Panc1 (cell line): ENCODE measurements around the gene DNAAF3. TPM values are rescaled to one million over a fixed set of nuclear protein-coding genes. Genes with fewer than 3 reads are reported as not detected.

Experiments used
- ATAC-seq: fragments of 200-7000 bp; cut with Tn5 transposase; 2 replicates; pipeline ENCODE4 v1.9.1; 2020; ENCODE audit warnings: mild to moderate bottlenecking, moderate library complexity
- BruUV-seq: library from RNA; stranded (reverse); fragments of 400-500 nt; replicated peaks from 2 replicates; lab custom pipeline; 2021; lab: Mats Ljungman, UMichigan
- CTCF ChIA-PET: fragments of 300-600 bp; sonication (Branson Sonifier 250); formaldehyde crosslinking; loops from one replicate; lab custom pipeline; 2022; ENCODE audit warnings: antibody characterized with exemption; lab: Charles Lee
- POLR2A ChIA-PET: fragments of 300-600 bp; sonication (Branson Sonifier 250); formaldehyde crosslinking; loops from one replicate; lab custom pipeline; 2022; ENCODE audit warnings: antibody characterized with exemption; lab: Charles Lee
- DNase-seq: peaks from one replicate; pipeline ENCODE4 v3.0.0-alpha.2; 2010; ENCODE audit warnings: low read depth, low spot score
- H3K27ac ChIP-seq: 2 replicates; pipeline ENCODE4 v1.5.1; 2011; ENCODE audit warnings: mild to moderate bottlenecking, low read length, inconsistent platforms
- H3K27me3 ChIP-seq: fragments of 200-500 bp; sonication (Bioruptor generic); 2 replicates; pipeline ENCODE4 v1.6.0; 2014; ENCODE audit warnings: low read length, inconsistent platforms; ENCODE audit not compliant: control insufficient read depth, insufficient read depth
- H3K36me3 ChIP-seq: fragments of 200-500 bp; sonication (Bioruptor generic); 2 replicates; pipeline ENCODE4 v1.5.1; 2014; ENCODE audit warnings: inconsistent platforms, mild to moderate bottlenecking, low read length, moderate library complexity; ENCODE audit not compliant: control insufficient read depth, insufficient read depth
- H3K4me1 ChIP-seq: 2 replicates; pipeline ENCODE4 v1.5.1; 2011; ENCODE audit warnings: inconsistent platforms, mild to moderate bottlenecking, low read length, moderate library complexity; ENCODE audit not compliant: control insufficient read depth, insufficient read depth
- H3K4me3 ChIP-seq, 2 experiments: 2 replicates each; pipeline ENCODE4 v1.5.1; 2011 to 2012; ENCODE audit warnings: low read depth in 2 of 2, low read length in 2 of 2, mild to moderate bottlenecking in 2 of 2, inconsistent platforms in 1 of 2, moderate library complexity in 1 of 2
- H3K9me3 ChIP-seq: fragments of 200-500 bp; sonication (Bioruptor generic); 2 replicates; pipeline ENCODE4 v1.5.1; 2014; ENCODE audit warnings: low read depth, mild to moderate bottlenecking, inconsistent platforms, low read length, moderate library complexity; ENCODE audit not compliant: control insufficient read depth, insufficient read depth
- POLR2AphosphoS5 ChIP-seq: IDR thresholded peaks from 2 replicates; pipeline ENCODE4 v1.6.1; 2012; ENCODE audit warnings: mild to moderate bottlenecking, low read depth, low read length, moderate library complexity
- SIN3A ChIP-seq: IDR thresholded peaks from 2 replicates; pipeline ENCODE4 v1.6.1; 2012; ENCODE audit warnings: low read depth, mild to moderate bottlenecking, low read length, moderate library complexity, borderline replicate concordance; ENCODE audit not compliant: insufficient read depth
- TCF7L2 ChIP-seq: IDR thresholded peaks from 2 replicates; pipeline ENCODE4 v1.6.1; 2011; ENCODE audit warnings: mild to moderate bottlenecking, low read depth, low read length, inconsistent platforms
- in situ Hi-C: cut with HindIII; loops from 2 replicates; pipeline ENCODE4 v1.10.0; 2016; ENCODE audit warnings: low sequenced_read_pairs, low pct_unique_long_range_greater_than_20kb
- intact Hi-C: fragments of 100-400 bp; cut with micrococcal nuclease; formaldehyde crosslinking; loops from one replicate; pipeline ENCODE4 v1.10.0; 2022; ENCODE audit not compliant: unreplicated experiment
- total RNA-seq: library from RNA; stranded (reverse); gene quantifications from one replicate; pipeline ENCODE4 v1.2.1, GENCODE V29; 2021; ENCODE audit not compliant: unreplicated experiment
- TF ChIP-seq, protein P1 (sequence below): fragments of 450-650 bp; IDR thresholded peaks from 2 replicates; pipeline ENCODE4 v1.5.1; 2017; ENCODE audit warnings: mild to moderate bottlenecking
- TF ChIP-seq, protein P2 (sequence below), 2 experiments: IDR thresholded peaks; 2 replicates each; pipeline ENCODE4 v1.6.1; 2011 to 2012; ENCODE audit warnings: low read depth in 2 of 2, control low read depth in 1 of 2, low read length in 1 of 2, mild to moderate bottlenecking in 1 of 2, moderate library complexity in 1 of 2; ENCODE audit not compliant: insufficient read depth in 1 of 2

The DNAAF3 gene
- total RNA-seq, 1 experiment from 2014 or later, result 12.4 TPM

DNA sequence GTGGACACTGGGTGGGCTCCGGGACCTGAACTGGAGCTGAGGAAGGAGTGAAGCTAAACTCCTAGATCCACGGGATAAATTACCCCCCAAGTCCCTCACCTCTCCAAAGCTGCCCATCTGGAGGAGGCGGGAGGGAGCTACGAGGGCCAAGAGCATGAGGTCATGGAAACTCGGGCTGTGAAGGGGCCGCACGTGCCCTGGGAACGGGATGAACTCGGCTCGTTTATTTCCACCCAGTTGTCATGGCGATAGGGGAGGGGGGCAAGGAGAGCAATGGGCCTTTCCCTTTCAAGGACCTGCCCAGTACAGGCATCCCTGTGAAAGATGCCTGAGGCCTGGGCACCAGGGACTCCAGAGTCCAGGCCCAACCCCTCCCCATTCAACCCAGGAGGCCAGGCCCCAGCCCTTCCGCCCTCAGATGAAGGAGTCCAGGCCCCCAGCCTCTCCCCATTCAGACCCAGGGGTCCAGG is 52.8 kb downstream of the DNAAF3 start:
- no peaks in the 10 kb centered on the region; the same call in 1 of the 2 replicates for H3K36me3 ChIP-seq
- H3K27me3 ChIP-seq, result no peaks in the 10 kb centered on the region
- BruUV-seq, result TSS peak; percentile 54
- CTCF ChIA-PET, result no interaction called here
- no peak for ATAC-seq
- no peak overlapping the region; the same call in 1 of the 2 replicates for H3K27ac ChIP-seq
- no peak overlapping the region for H3K4me3 ChIP-seq
- H3K9me3 ChIP-seq, result no peaks in the 10 kb centered on the region
- H3K4me1 ChIP-seq, result peaks cover 34% of the 10 kb centered on the region
- DNase-seq, result no peak
- intact Hi-C loops, result no loop called here
- POLR2A ChIA-PET, result no interaction called here
- no peak for TF ChIP-seq SIN3A
- TF ChIP-seq, protein P1, sequence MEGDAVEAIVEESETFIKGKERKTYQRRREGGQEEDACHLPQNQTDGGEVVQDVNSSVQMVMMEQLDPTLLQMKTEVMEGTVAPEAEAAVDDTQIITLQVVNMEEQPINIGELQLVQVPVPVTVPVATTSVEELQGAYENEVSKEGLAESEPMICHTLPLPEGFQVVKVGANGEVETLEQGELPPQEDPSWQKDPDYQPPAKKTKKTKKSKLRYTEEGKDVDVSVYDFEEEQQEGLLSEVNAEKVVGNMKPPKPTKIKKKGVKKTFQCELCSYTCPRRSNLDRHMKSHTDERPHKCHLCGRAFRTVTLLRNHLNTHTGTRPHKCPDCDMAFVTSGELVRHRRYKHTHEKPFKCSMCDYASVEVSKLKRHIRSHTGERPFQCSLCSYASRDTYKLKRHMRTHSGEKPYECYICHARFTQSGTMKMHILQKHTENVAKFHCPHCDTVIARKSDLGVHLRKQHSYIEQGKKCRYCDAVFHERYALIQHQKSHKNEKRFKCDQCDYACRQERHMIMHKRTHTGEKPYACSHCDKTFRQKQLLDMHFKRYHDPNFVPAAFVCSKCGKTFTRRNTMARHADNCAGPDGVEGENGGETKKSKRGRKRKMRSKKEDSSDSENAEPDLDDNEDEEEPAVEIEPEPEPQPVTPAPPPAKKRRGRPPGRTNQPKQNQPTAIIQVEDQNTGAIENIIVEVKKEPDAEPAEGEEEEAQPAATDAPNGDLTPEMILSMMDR, result no peak
- TF ChIP-seq TCF7L2, result no peak
- TF ChIP-seq POLR2AphosphoS5, result no peak
- TF ChIP-seq, protein P2, sequence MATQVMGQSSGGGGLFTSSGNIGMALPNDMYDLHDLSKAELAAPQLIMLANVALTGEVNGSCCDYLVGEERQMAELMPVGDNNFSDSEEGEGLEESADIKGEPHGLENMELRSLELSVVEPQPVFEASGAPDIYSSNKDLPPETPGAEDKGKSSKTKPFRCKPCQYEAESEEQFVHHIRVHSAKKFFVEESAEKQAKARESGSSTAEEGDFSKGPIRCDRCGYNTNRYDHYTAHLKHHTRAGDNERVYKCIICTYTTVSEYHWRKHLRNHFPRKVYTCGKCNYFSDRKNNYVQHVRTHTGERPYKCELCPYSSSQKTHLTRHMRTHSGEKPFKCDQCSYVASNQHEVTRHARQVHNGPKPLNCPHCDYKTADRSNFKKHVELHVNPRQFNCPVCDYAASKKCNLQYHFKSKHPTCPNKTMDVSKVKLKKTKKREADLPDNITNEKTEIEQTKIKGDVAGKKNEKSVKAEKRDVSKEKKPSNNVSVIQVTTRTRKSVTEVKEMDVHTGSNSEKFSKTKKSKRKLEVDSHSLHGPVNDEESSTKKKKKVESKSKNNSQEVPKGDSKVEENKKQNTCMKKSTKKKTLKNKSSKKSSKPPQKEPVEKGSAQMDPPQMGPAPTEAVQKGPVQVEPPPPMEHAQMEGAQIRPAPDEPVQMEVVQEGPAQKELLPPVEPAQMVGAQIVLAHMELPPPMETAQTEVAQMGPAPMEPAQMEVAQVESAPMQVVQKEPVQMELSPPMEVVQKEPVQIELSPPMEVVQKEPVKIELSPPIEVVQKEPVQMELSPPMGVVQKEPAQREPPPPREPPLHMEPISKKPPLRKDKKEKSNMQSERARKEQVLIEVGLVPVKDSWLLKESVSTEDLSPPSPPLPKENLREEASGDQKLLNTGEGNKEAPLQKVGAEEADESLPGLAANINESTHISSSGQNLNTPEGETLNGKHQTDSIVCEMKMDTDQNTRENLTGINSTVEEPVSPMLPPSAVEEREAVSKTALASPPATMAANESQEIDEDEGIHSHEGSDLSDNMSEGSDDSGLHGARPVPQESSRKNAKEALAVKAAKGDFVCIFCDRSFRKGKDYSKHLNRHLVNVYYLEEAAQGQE (IDR thresholded peaks at IDR 0.05; ENCODE audit: insufficient read depth in 1 of 2, low read depth in 2 of 2, low read length in 1 of 2), result no peak
- in situ Hi-C loops, result no loop called here

DNA sequence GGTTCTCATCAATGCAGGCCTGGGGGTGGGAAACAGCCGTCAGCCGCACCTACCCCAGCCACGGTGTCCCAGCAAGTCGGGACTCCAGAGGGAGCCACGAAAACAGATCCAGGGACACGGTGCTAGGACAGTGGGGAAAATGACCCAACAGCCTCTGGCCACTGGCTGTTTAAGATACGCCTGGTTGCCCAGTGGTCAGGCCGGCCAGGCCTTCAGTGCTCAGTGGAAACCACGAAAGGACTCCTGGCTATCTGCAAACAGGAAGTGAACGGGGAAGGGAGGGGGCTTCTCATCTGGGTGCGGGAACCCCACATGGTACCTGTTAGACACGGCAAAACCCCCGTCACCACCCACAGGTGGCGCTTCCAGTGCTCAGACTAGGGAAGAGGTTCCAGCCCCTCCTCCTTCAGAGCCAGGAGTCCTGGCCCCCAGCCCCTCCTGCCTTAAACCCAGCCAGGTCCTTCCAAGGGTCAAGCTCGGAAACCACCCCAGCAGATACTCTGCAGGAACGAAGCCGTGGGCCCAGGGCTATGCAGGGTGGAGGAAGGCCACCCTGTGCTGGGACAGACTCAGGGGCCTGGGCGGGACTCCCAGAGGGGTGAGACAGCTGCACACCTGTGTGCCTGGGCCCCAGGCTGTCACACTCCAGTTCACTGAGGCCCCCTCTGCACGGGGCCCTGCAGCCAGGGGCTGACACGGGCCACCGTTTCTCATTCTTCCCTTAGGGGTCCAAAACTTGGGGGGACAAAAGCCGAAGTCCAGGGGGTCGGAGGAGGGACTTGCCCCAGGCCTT is 53.4 kb downstream of the DNAAF3 start:
- Histone ChIP-seq H3K4me3 (no peak overlapping the region), H3K27ac (no peak overlapping the region; the same call in 1 of the 2 replicates), H3K9me3 (no peaks in the 10 kb centered on the region), H3K36me3 (no peaks in the 10 kb centered on the region; the same call in 1 of the 2 replicates), H3K4me1 (peaks cover 29% of the 10 kb centered on the region), H3K27me3 (no peaks in the 10 kb centered on the region)
- no TSS peak for BruUV-seq
- ChIA-PET POLR2A (no interaction called here), CTCF (no interaction called here)
- in situ Hi-C loops, result no loop called here
- intact Hi-C loops, result no loop called here
- no peak for TF ChIP-seq SIN3A
- TF ChIP-seq, protein P1, result no peak
- no peak for TF ChIP-seq TCF7L2
- TF ChIP-seq, protein P2 (IDR thresholded peaks at IDR 0.05; ENCODE audit: insufficient read depth in 1 of 2, low read depth in 2 of 2, low read length in 1 of 2), result no peak
- TF ChIP-seq POLR2AphosphoS5, result no peak
- ATAC-seq (no peak), DNase-seq (no peak)
